HG03108 (cell line): ENCODE data around the gene MYL12B.
"Not testable (repeated sequence)": the region's sequence is repeated elsewhere in the genome, so short reads cannot be mapped to it uniquely, and the experiment has no call there.

ENCODE experiments used
- ATAC-seq: cut with Tn5 transposase; IDR thresholded peaks from one replicate; pipeline ENCODE4 v1.9.1; 2021; ENCODE audit warnings: moderate library complexity; ENCODE audit not compliant: unreplicated experiment

MYL12B gene

DNA sequence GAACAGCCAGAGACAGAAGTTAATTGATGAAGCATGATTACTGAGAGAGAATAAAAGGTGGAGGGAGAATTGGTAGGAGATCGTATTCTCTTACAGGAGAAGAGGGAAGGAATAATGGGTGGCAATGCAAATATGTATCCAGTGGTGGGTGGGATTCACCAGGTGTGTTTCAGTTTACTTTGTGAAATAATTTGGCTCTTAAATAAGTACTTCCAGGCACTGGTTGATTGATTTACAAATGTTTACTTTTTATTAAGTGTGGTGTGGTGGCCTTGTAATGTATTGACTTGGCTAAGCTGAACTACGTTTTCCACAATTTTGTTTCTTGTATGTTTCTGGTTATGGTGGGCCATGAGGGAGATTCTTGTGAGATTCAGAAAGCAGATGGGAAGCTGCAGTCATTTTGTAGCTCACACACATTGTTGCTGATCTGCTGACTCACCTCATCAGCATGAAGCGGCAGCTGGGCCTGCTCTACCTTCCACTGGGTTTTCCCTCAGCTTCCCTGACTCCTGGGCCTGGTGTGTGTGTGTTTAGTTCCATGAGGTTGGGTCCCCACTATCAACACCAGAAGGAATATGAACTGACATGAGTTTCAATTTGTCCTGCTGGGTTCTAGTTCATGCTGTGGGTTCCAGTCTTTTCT lies 32.6 kb downstream of the MYL12B start:
- ATAC-seq = no peak

DNA sequence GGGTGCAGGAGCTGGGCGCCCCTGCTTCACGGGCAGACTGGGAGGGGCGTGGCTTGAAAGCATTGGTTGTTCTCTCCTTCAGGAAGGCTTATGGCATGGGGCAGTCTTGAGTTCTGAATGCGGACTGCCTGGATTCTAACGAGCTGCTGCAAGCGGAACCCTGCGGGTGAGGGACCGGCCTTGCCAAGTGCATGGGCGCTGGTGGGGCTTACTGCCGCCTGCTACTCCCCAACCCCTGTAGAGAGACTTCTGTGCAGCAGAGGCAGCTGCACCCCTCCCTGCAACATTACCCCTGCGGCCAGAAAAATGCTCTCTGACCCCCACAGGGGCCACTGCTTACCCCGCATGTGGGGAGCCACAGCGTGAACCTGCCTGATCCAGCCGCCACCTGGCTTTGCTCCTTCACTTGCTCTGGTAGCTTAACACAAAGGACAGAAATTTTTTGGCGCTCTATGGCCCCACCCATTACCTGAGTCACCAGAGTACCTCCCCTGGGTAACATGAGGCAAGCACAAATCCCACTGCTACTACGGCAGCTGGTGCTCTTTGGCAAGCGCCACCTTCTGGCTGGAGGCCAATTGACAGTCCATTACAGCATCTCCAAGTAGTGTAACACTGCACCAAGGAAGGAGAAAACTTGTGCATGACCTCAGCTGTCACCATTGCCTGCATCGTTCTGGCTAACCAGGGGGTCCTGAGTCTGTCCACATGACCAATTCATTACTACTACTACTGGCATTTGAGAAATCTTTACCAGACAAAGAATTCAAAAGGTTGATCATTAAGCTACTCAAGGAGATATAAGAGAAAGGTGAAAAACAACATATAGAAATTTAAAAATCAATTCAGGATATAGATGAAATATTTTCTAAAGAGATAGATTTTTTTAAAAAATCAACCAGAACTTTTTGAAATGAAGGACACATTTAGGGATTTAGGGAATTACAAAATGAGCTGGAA lies 35.4 kb downstream of the MYL12B start:
- peak; percentile 97 for ATAC-seq

DNA sequence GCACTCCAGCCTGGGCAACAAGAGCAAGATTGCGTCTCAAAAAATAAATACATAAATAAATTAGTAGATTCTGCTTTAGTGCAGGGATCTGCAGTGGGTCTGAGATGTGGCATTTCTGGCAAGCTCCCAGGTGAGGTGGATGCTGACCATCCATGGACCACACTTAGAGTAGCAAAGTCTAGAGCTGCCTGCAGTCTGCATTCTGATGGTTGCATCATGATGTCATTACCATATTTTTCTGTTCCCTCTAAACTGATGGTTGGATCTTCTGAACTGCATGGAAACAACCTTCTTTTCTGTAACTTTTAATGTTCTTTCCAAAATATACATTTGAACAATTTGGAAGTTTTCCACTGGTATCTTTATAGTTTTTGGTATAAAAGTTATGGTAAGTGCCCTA lies 42.9 kb downstream of the MYL12B start:
- no peak for ATAC-seq

DNA sequence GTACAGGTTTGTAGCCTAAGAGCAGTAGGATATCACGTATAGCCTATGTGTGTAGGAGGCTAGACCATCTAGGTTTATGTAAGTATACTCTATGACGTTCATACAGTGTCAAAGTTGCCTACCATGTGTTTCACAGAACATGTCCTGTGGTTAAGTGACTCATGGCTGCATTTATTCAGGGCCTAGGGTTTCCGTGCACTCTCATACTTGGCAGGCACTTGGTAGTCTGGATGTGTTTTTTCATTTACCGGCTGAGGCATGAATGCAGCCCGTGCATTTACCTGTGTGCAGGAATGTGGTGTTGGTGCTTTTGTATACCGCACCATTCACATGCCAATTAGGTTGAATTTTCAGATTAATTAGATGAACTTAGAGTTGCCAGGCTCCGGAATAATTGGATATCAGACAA lies 43.4 kb downstream of the MYL12B start:
- ATAC-seq = no peak

DNA sequence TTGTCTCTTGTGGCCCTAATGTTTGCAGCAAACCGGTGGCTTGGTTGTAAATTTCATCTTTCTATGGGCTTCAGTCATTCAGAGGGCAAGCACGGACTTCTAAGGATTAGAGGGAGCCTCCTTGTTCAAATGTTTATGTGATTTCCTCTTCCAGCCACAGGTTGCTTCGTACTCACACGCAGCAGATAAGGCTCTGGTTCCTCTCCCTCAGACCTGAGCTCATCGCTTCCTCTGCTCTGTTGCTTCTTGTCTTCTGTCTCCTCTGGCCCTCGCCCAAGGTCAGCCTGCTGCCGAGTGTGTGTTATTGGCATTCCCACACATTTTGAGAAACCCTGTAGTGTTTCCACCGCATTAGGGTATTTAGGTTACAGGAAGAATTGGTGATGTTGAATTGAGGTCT lies 44.0 kb downstream of the MYL12B start:
- no peak for ATAC-seq

DNA sequence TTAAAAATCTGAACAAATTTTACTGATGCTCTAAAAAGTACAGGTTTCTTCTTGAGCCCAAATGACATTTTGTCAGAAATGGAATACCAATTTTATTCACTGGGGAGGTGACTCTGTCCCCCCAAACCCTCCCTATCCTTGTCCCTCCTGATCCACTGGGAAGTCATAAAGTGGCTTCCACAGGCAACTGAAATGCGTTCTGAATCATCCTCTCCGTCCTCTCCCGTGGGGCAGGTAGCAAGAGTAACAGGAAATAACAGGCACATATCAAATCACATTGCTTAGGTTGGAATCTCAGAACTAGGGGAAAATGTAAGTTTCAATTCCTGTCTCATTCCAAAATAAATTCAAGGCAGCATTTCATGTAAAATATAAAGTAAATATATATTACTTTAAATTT lies 44.5 kb downstream of the MYL12B start:
- no peak for ATAC-seq

DNA sequence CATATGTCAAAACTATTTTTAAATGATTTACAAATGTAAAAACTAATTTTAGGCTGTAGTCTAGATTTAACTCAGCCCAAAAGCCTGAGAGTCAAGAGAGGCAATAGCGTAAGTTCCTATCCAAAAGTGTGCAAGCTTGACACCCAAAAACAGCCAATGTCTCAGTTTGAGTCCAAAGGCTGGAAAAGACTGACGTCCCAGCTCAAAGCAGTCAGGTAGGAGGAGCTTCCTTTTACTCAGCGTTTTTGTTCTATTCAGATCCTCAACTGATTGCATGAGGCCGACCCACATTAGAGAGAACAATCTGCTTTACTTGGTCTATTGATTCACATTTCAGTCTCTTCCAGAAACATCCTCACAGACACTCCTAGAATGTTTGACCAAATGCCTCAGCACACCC lies 51.8 kb downstream of the MYL12B start:
- no peak for ATAC-seq

DNA sequence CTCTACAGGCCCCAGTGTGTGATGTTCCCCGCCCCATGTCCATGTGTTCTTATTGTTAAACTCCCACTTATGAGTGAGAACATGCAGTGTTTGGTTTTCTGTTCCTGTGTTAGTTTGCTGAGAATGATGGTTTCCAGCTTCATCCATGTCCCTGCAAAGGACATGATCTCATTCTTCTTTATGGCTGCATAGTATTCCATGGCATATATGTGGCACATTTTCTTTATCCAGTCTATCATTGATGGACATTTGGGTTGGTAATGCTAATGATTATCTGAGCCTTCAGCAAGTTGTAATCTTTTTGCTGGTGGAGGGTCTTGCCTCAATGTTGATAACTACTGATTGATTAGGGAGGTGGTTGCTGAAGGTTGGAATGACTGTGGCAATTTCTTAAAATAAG lies 53.4 kb downstream of the MYL12B start:
- not testable (repeated sequence) for ATAC-seq

DNA sequence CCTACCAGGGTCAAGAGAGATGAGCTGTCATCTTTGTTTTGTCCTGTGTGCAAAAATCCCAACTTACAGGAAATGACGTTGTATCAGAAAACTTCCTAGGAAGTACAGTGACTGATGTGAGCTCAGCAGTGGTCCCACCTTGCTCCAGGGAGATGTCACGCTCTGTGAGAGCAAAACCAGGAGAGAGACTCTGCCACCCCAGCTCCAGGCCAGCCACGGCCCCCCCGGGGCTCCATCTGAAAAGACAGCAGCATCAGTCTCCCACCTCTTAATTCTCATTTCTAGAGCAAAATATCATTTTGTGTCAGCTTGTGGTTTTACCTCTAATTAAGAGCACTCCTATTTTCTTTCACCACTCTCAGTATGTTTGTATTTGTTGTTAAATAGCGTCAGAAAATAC lies 57.5 kb downstream of the MYL12B start:
- ATAC-seq = no peak

DNA sequence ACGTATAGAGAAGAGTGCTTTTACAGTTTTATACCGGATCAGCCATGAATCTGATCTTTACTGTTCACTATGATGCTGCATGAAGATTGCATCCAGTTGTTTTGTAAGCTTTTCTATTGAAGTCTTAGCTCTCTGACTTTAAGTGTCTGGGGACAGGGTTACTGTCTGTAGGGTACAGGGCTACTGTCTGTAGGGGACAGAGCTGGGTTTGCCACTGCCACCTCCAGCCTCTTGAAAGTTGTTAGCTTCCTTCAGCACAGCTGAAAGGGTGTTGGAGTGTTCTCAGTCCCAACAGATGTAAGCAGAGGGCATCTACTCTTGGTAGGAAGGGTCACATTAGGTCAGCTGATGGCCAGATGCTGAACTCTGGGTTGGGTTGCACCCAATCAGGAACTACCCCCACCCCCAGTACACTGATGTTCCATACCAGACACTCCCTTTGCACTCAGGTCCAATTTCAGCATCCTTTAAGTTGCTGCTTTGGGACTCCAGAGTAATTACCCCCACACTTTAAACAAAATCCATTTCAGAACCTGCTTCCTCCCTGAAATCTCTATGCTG lies 58.0 kb downstream of the MYL12B start:
- no peak for ATAC-seq

DNA sequence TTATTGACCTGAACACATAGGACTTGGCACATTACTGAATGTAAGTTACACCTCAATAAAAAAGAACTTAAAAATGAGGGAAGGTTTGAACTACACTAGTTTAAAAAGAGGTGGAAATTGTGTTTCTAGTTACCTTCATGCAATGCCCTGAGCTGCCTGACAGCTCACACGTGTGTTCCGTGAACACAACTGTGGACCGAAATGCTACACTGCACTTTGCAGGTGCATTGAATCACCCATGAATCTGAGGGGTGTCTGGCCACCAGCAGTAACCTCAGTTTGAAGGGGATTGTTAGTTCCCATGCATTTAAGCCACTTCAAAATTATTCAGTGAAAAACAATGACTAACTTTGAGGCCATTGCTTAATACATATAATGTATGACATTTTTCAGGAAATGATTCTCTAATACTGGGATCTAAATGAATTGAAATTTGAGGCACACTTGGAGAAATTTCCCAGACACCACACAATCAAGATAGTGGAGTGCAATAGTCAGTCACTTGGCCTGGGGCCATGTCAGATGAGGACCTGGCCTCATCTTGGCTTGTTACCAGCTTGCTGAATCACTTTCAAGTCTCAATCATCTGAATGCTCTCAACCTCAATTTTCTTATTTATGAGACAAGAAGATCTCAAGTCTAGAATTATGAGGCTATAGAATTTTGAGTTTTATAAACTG lies 59.3 kb downstream of the MYL12B start:
- ATAC-seq = no peak

DNA sequence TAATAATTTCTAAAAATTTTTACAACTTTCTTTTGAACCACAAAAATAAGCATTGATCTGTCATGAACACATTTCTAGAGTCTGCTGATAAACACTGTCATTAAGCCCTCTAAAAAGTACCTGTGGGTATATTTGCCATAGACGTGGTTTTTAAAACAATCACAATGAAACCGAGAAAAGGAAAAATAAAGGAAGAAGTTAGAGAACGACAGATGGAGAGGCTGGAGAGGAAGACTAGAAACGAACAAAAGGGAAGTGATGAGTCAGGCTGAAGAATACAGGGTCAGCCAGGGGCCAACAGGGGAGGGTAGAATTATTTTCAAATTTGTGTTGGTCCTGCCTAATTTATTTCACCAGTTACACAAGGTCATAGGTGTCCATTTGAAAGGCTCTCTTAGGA lies 62.0 kb downstream of the MYL12B start:
- ATAC-seq = no peak
